Activated naive CD4-positive, alpha-beta T cell treated with anti-CD3 and anti-CD28 coated beads, Interleukin-2, amount 50 U/mL, for 24 hours (primary cell): ENCODE results near the gene ACSBG1.

Experiments
- H3K27ac Mint-ChIP-seq: one replicate; pipeline ENCODE4 v1.8.0; 2021; ENCODE audit warnings: mild to moderate bottlenecking, mixed read lengths
- H3K27me3 Mint-ChIP-seq: one replicate; pipeline ENCODE4 v1.8.0; 2021; ENCODE audit warnings: mixed read lengths
- H3K36me3 Mint-ChIP-seq: one replicate; pipeline ENCODE4 v1.8.0; 2021; ENCODE audit warnings: mixed read lengths
- H3K4me1 Mint-ChIP-seq: one replicate; pipeline ENCODE4 v1.8.0; 2021; ENCODE audit warnings: mixed read lengths
- H3K4me3 Mint-ChIP-seq: one replicate; pipeline ENCODE4 v1.8.0; 2021; ENCODE audit warnings: mild to moderate bottlenecking, mixed read lengths
- H3K9me3 Mint-ChIP-seq: one replicate; pipeline ENCODE4 v1.8.0; 2021; ENCODE audit warnings: mixed read lengths

Gene ACSBG1, protein sequence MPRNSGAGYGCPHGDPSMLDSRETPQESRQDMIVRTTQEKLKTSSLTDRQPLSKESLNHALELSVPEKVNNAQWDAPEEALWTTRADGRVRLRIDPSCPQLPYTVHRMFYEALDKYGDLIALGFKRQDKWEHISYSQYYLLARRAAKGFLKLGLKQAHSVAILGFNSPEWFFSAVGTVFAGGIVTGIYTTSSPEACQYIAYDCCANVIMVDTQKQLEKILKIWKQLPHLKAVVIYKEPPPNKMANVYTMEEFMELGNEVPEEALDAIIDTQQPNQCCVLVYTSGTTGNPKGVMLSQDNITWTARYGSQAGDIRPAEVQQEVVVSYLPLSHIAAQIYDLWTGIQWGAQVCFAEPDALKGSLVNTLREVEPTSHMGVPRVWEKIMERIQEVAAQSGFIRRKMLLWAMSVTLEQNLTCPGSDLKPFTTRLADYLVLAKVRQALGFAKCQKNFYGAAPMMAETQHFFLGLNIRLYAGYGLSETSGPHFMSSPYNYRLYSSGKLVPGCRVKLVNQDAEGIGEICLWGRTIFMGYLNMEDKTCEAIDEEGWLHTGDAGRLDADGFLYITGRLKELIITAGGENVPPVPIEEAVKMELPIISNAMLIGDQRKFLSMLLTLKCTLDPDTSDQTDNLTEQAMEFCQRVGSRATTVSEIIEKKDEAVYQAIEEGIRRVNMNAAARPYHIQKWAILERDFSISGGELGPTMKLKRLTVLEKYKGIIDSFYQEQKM

DNA sequence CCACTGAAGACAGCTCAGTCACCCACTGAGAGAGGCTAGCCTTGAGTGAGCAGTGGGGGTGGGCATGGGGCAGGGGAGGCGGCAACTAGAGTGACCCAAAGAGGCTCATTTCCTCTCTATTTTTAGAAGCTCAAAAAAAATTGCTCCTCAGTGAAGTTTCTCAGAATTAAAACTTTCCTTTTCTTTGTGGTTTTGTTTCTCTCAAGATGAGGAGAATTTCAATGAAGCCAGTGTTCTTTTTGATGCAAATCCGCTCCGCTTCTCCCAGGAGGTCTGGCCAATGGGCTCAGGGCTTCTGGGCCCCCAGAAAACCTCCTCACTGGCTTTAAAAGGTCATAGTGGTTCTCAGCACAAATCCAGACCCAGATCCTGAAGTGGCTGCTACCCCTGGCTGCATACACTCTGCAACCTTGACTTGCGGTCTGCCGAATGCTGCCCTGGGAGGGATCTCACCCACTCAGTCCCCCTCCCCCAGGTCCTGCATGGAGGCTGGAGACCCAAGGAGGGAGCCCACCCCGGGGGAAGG is at the start of gene ACSBG1:
ACSBG1 (minus strand) TSS at position 51 of the 526 bp plus-strand sequence. CDS start 64 bp downstream, outside the sequence.
- Mint-ChIP-seq H3K27me3 (no peaks in the 10 kb centered on the region), H3K4me3 (no peak within 1 kb of the TSS), H3K4me1 (no peaks in the 10 kb centered on the region), H3K36me3 (no peaks in the 10 kb centered on the region), H3K27ac (no peak within 1 kb of the TSS), H3K9me3 (no peaks in the 10 kb centered on the region)

DNA sequence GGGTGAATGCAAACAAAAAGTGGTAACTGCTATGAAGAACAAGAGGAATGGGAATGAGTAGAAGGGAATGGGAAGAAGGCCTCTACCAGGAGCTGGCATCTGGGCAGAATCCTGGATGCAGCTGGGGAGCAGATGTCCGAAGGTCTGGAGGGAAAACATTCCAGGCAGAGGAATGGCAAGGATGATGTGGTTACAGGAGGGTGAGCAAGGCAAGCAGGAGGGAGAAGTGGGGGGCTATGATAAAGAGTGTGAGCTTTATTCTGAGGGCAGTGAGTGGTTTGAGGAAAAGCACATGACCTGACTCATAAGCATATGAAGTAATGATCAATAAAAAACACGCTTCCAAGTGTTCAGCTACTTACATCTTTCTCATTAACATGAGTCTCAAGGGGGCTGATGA is 48.0 kb upstream of the ACSBG1 start:
- H3K27me3 Mint-ChIP-seq = no peaks in the 10 kb centered on the region
- peaks cover 8% of the 10 kb centered on the region for H3K36me3 Mint-ChIP-seq
- H3K27ac Mint-ChIP-seq = no peak overlapping the region
- H3K9me3 Mint-ChIP-seq = no peaks in the 10 kb centered on the region
- no peaks in the 10 kb centered on the region for H3K4me1 Mint-ChIP-seq
- H3K4me3 Mint-ChIP-seq = no peak overlapping the region

- peaks cover 5% of the 10 kb centered on the region for H3K36me3 Mint-ChIP-seq
- no peak overlapping the region for H3K27ac Mint-ChIP-seq
- H3K9me3 Mint-ChIP-seq = no peaks in the 10 kb centered on the region
Measured at GRCh38 chr15:78280319-78281072, 46.1 kb upstream of the ACSBG1 start.

DNA sequence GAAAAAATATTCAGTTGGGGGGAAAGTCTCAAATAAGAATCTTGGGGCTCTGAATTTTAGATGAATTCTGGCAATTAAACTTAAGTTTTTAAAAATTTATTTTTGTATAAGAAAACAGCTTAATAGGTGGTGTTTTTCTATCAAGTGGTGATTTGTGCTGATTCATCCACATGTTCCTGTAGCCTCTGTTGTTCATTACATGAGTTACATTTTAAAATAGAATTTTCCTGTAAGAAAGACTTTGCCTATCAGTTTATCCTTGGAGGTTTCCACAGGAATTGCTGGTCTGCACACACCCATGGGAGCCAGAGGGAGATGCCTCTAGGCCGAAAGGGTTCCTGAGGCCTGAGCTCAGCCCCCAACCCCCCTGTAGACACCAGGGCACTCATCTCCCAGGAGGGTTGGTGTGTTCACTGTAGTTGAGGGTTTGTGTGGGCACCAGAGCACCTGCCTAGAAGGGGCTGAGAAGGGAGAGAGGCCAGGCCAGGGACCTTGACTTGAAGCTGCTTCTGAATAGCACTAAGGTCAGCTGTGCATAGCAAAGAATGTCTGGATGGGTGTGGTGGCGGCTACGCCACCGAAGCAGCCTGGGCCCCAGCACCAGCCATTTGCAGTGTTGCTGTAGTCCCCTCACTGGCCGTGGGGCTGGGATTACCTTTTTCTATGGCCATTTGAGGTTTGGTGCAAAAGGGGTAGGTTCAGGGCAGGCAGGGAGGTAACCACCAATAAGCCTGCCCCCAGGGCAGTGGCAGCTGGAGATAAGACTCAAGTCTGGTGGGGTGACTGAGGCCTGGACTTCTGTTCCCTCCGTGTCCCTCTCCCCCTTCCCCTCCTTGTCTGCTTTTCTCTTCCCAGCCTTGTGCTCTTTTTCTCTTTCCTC is 41.9 kb upstream of the ACSBG1 start:
- Mint-ChIP-seq H3K27me3 (no peaks in the 10 kb centered on the region), H3K9me3 (no peaks in the 10 kb centered on the region), H3K36me3 (peaks cover 2% of the 10 kb centered on the region), H3K4me1 (no peaks in the 10 kb centered on the region), H3K27ac (no peak overlapping the region), H3K4me3 (no peak overlapping the region)

More at GRCh38 chr15:78280319-78281072, 46.1 kb upstream of the ACSBG1 start:
- no peaks in the 10 kb centered on the region for H3K27me3 Mint-ChIP-seq
- no peaks in the 10 kb centered on the region for H3K4me1 Mint-ChIP-seq
- H3K4me3 Mint-ChIP-seq = no peak overlapping the region

GRCh38 chr15:78274994-78275393 is 40.6 kb upstream of the ACSBG1 start:
- peaks cover 5% of the 10 kb centered on the region for H3K36me3 Mint-ChIP-seq
- H3K9me3 Mint-ChIP-seq = no peaks in the 10 kb centered on the region
- H3K27ac Mint-ChIP-seq = no peak overlapping the region

GRCh38 chr15:78272776-78273175 is 38.4 kb upstream of the ACSBG1 start:
- H3K4me1 Mint-ChIP-seq = peaks cover 20% of the 10 kb centered on the region
- H3K4me3 Mint-ChIP-seq = no peak overlapping the region
- no peak overlapping the region for H3K27ac Mint-ChIP-seq
- H3K27me3 Mint-ChIP-seq = no peaks in the 10 kb centered on the region
- peaks cover 8% of the 10 kb centered on the region for H3K36me3 Mint-ChIP-seq
- no peaks in the 10 kb centered on the region for H3K9me3 Mint-ChIP-seq

More at GRCh38 chr15:78274994-78275393, 40.6 kb upstream of the ACSBG1 start:
- H3K4me1 Mint-ChIP-seq = peaks cover 6% of the 10 kb centered on the region
- H3K27me3 Mint-ChIP-seq = no peaks in the 10 kb centered on the region
- H3K4me3 Mint-ChIP-seq = no peak overlapping the region

DNA sequence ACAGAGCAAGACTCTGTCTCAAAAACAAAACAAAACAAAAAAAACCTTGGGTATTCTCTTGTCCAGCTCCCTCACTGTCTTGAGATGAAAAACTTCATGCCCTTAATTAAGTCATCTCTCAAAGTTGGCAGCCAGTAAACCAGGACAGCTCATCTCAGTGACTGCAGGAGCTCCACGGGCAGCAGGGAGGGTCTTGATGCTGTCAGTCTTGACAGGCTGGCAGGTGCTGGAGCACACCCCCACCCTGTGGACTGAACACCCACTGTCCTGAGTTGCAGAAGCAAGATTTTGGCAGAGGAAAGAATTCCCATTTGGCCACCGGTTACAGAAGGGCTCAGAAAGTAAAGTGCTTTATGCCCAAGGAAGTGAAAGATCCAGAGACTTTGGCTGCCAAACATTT is 38.0 kb upstream of the ACSBG1 start:
- Mint-ChIP-seq H3K27ac (no peak overlapping the region), H3K4me1 (peaks cover 24% of the 10 kb centered on the region), H3K36me3 (peaks cover 8% of the 10 kb centered on the region), H3K9me3 (no peaks in the 10 kb centered on the region), H3K27me3 (no peaks in the 10 kb centered on the region), H3K4me3 (no peak overlapping the region)

GRCh38 chr15:78266806-78267205 is 32.4 kb upstream of the ACSBG1 start:
- Mint-ChIP-seq H3K27me3 (no peaks in the 10 kb centered on the region), H3K9me3 (no peaks in the 10 kb centered on the region), H3K36me3 (peaks cover 8% of the 10 kb centered on the region), H3K4me1 (peaks cover 46% of the 10 kb centered on the region), H3K27ac (peak overlapping the region; percentile 15), H3K4me3 (peak overlapping the region; percentile 58)

- Mint-ChIP-seq H3K4me3 (peak overlapping the region; percentile 91), H3K27me3 (no peaks in the 10 kb centered on the region), H3K36me3 (peaks cover 8% of the 10 kb centered on the region), H3K9me3 (no peaks in the 10 kb centered on the region), H3K27ac (no peak overlapping the region), H3K4me1 (peaks cover 46% of the 10 kb centered on the region)
Measured at GRCh38 chr15:78266229-78266628, 31.9 kb upstream of the ACSBG1 start.

- H3K27ac Mint-ChIP-seq = peak overlapping the region; percentile 95
- peaks cover 8% of the 10 kb centered on the region for H3K36me3 Mint-ChIP-seq
- H3K27me3 Mint-ChIP-seq = no peaks in the 10 kb centered on the region
- H3K4me1 Mint-ChIP-seq = peaks cover 46% of the 10 kb centered on the region
- H3K4me3 Mint-ChIP-seq = peak overlapping the region; percentile 91
- H3K9me3 Mint-ChIP-seq = no peaks in the 10 kb centered on the region
Measured at GRCh38 chr15:78265752-78266224, 31.4 kb upstream of the ACSBG1 start.

DNA sequence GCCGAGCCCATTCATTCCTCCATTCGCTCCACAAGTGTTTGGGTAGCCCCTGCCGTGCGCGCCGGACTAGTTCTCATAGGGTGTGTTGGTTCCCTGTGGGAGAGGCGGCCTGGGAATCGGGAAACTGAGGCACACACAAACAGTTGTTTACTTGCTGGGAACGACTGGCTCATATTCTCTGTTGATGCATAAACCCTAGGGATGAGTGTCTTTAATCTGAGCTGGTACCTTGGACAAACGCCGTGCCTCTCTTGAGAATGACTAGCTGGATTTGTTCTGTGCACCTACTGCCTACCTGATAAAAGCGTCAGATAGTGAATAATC is 30.7 kb upstream of the ACSBG1 start:
- Mint-ChIP-seq H3K36me3 (peaks cover 5% of the 10 kb centered on the region), H3K9me3 (no peaks in the 10 kb centered on the region), H3K27me3 (no peaks in the 10 kb centered on the region), H3K4me3 (peak overlapping the region; percentile 91), H3K27ac (peak overlapping the region; percentile 95), H3K4me1 (peaks cover 41% of the 10 kb centered on the region)

DNA sequence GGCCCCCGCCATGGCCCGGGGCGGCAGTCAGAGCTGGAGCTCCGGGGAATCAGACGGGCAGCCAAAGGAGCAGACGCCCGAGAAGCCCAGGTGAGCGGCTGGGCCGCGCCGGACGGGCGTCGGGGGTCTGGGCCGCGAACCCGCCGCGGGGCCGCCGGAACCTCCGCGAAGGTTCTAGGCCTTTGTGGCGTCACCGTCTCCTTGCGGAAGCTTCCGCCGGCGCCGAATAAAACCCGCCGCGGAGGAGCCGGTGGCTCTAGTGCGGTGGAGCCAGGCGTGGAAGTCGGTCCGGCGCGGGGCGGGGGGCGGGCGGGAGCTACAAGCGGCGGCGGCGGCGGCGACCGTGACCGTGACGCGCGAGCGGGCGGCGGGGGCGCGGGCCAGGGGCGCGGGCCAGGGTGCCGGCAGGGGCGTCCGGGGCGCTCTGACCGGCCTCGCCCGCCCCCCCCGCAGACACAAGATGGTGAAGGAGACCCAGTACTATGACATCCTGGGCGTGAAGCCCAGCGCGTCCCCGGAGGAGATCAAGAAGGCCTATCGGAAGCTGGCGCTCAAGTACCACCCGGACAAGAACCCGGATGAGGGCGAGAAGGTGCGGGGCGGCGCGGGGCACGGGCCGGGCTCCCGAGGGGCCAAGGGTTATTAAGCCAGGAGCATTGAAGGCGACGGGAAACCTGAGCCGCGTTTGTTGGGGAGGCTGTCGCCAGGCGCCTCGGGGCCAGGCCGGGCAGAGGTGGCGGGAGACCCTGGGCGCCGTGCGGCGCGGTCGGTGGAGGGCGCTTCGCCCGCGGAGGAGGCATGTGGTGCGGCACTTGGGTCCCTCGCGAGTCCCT is 30.2 kb upstream of the ACSBG1 start, which contains the start of gene DNAJA4:
DNAJA4 (plus strand) TSS at position 259 of the 833 bp plus-strand sequence; CDS start at position 461, 202 bp downstream.
- no peaks in the 10 kb centered on the region for H3K27me3 Mint-ChIP-seq
- peaks cover 5% of the 10 kb centered on the region for H3K36me3 Mint-ChIP-seq
- peak within 1 kb of the TSS; percentile 91 for H3K4me3 Mint-ChIP-seq
- no peaks in the 10 kb centered on the region for H3K9me3 Mint-ChIP-seq
- H3K27ac Mint-ChIP-seq = peak within 1 kb of the TSS; percentile 95
- H3K4me1 Mint-ChIP-seq = peaks cover 40% of the 10 kb centered on the region

DNA sequence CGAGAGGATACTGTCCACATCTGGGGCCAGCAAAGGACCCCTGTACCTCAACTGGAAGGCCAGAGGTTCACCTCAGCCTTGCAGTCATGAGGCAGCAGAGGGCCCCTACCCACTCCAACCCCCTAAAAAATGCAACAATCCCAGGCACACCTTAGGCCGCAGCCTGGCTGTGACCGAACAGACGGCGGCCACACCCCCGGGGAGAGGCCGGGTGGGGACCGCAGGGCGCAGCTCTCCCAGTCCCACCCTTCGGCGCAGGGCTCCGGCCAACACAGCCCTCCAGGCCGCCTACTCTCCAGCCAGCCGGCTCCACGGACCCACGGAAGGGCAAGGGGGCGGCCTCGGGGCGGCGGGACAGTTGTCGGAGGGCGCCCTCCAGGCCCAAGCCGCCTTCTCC is 29.5 kb upstream of the ACSBG1 start:
- H3K27ac Mint-ChIP-seq = peak overlapping the region; percentile 80
- peaks cover 37% of the 10 kb centered on the region for H3K4me1 Mint-ChIP-seq
- H3K36me3 Mint-ChIP-seq = peaks cover 5% of the 10 kb centered on the region
- no peaks in the 10 kb centered on the region for H3K27me3 Mint-ChIP-seq
- H3K9me3 Mint-ChIP-seq = no peaks in the 10 kb centered on the region
- peak overlapping the region; percentile 51 for H3K4me3 Mint-ChIP-seq

GRCh38 chr15:78263351-78263781 is 29.0 kb upstream of the ACSBG1 start:
- Mint-ChIP-seq H3K4me1 (peaks cover 32% of the 10 kb centered on the region), H3K36me3 (peaks cover 2% of the 10 kb centered on the region), H3K27ac (peak overlapping the region; percentile 80), H3K9me3 (no peaks in the 10 kb centered on the region), H3K4me3 (peak overlapping the region; percentile 51), H3K27me3 (no peaks in the 10 kb centered on the region)
